NCI-H2107 treated with DMSO at 0.1 percent for 48 hours (cell line): Measurements from ENCODE around the gene SPATA4.

ENCODE experiments used
- DNase-seq: peaks from one replicate; lab custom pipeline; 2025; ENCODE audit not compliant: unreplicated experiment; lab: John Stamatoyannopoulos, UW

The SPATA4 gene

DNA sequence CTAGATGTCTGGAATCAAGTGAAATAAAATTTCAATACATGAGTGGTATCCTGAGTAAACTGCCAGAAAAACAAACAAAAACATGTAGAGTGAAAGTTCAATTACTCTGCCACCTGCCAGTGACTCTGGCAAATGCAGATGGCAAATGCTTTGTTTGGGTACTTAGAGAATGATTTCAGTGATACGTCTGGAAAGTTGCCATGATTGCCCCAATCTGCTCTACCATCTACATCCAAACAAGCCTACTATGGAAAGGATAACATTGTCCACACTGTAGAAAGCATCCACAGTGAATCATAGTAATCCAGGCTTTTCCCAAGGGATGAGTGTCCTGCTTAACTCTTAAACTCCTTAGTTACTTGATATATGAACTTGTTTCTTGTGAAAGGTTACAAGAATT lies 3.4 kb downstream of the SPATA4 start:
- DNase-seq: peak; percentile 83

DNA sequence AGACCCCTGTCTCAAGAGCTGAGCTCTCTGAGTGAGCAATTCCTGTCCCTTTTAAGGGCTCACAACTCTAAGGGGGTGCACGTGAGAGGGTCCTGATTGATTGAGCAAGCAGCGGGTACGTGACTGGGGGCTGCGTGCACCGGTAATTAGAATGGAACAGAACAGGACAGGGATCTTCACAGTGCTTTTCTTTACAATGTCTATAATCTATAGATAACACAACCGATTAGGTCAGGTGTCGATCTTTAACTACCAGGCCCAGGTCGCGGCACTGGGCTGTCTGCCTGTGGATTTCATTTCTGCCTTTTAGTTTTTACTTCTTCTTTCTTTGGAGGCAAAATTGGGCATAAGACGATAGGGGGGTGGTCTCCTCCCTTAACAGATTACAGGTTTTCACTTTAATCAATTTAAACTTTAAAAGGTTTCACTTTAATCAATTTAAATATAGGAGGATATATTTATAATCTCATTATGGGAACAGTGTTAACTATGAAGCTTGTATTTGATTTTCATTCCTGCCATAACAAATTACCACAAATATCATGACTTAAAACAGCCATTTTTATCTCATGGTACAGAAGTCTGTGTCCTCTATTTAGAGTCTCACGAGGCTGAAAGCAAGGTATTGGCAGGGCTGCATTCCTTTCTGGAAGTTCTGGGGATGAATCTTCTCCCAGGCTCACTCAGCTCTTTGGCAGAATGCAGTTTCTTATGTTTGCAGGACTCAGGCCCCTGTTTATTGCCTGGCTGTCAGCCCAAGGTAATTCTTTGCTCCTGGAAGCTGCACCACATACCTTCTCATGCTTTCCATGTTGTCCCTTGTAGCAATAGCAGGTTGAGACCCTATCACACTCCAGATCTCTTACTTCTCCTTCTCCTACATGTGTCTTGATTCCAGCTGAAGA lies 5.2 kb downstream of the SPATA4 start:
- DNase-seq: no peak

DNA sequence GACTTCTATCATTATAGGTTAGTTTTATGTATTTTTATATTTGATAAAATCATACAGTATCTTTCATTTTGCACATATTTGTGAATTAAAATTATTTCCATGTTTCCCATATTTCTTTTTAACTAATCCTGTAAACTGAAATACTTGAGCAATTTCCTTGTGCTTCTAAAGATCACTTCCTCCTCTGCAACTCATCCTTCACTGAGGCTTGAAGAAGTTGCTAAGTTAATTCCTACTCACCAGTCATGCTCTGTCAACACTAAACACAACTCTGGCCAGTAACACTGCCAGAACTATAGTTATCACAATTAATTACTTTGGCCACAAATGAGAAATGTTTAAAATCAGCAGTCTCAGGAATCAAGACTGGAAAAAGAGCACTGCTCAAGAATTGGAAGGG lies 6.7 kb downstream of the SPATA4 start:
- DNase-seq: no peak

DNA sequence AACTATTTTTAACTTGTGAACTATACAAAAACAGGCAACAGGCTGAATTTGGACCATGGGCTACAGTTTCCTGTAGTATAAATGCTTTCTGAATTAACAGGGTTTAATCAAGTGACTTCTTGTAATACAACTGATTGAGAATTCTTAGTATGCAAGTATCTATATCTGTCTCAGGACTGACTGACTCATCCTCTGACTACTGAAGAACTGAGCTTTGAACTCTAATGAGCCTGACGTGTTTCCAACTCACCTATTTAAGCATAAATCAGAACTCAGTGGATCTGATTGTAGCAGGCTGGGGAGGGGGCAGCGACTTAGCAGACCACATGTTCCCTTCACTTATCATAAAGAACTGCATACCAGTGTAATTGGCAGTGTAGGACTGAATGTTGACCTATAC lies 7.8 kb downstream of the SPATA4 start:
- DNase-seq: no peak

DNA sequence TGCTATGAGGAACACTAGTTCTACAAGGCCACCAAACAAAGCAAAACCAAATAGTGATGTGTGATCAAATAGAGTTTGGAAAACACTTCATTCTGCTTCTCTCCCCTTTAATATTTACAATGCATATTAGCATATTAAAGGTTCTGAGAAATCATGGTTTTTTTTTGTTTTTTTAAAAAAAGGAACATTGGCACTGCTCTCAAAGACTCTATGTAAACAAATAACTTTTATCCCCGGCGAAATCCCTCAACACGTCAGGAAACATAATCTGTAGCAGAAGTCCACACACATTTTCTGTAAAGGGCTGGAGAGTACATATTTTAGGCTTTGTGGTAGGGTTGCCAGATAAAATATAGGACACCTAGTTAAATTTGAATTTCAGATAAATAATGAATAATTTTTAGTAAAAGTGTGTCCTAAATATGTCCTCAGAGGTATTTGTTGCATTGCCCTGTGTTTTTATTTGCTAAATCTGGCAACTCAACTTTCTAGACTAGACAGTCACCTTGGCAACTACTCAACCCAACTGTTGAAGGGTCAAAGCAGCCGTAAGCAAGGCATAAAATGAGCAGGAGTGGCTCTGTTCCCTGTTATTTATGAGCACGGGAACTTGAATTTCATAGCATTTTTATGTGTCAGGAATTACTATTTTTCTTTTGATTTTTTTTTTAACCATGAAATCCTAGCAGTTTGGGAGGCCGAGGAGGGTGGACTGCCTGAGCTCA lies 8.6 kb downstream of the SPATA4 start:
- no peak for DNase-seq

DNA sequence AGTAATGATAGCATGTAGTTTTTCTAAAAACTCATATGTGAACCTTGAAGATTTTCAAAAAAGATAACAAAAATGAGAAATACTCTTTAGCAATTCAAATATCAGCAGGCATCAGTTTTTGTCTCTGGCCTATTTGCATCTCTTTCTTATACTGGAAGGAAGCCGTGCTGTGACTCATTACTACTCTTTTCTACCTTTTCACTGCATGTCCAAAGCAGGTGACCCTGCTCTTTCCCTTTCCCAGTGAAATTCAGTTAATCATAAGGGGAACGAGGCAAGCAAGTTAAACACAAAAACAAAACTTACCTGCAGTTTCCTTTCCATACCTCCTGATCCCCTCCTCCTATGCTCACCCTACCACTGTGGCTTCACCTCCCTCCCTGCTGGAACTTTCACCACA lies 9.3 kb downstream of the SPATA4 start:
- DNase-seq: no peak

DNA sequence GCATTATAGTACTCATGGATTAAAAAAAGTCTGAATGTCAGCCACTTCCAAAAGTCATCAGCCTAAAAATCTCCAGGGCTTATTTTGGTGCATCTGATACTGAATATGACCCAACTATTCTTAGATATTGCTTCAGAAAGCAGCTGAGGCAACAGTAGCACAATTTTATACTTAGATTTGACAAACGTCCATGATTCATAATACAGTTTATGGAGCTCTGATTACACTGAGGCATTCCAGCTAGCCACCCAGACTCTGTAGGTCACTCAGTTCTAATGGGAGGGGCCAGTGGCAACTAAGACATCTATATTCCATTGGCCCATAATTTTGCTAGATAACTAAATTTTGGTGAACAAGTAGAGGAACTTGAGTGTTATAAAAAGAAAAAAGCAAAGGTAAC lies 10.3 kb downstream of the SPATA4 start:
- no peak for DNase-seq

DNA sequence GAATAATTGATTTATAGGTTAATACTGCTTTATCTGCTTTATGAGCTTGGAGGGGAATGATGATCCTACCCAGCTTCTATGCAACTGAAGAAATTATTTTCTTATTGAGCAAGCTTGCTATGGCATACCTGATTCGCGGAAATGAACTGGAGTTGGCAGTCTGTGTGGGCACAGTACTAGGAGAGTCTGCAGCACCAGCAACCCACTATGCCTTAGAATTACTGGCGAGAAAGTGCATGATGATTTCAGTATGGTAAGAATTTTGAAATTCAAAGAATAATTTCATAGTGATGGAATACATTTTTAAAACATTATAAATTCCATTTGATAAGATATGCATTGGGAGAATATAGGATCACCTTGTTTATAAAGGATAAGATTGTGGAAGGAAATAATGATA lies 32.3 kb downstream of the SPATA4 start:
- DNase-seq: no peak

DNA sequence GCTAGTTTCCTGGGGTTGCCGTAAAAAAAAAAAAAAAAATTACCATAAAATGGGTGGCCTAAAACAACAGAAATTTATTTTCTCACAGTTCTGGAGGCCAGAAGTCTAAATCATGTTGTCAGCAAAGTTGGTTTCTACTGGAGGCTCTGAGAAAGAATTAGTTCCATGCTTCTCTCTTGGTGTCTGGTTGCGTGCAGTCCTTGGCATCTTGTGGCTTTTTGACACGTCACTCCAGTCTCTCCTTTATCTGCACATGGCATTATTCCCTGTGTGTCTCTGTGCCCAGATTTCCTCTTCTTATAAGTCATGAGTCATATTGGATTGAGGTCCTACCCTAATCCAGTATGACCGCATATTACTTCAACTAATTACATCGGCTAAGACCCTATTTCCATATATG lies 38.7 kb downstream of the SPATA4 start:
- no peak for DNase-seq

DNA sequence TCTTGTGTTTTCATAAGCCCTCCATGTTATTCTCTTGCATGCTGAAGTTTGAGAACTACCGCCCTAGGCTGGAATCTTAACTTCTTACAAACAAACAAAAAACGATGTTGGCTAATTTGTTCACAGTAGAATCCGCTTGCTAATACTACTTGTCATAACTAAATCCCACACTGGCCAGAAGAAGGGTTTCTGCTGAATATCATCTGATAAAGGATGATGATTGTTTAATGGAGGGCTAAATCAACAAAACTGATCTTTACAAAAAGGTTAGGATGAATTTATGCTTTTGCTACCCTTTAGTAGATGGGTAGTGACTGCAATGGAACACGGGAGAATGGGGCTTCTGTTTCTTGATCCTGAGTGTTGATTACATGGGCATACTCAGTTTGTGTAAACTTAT lies 42.3 kb downstream of the SPATA4 start:
- DNase-seq: no peak

DNA sequence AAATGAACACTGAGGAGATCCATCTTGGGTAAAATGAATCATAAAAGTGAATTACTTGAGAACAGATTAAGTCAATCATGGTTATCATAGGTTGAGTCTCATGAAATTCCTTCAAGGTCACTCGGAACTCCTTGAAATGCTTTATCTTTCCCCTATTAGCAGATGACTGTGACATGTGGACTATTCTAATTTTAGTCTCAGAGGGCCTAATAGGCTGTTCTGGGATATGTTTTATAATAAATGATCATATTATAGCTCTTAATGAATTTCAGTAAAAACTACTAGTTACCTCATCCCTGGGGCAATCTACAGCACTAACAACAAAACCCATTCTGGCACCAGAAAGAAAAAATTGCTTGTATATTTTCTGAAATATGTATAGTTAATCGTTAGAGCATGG lies 44.7 kb downstream of the SPATA4 start:
- DNase-seq: no peak

DNA sequence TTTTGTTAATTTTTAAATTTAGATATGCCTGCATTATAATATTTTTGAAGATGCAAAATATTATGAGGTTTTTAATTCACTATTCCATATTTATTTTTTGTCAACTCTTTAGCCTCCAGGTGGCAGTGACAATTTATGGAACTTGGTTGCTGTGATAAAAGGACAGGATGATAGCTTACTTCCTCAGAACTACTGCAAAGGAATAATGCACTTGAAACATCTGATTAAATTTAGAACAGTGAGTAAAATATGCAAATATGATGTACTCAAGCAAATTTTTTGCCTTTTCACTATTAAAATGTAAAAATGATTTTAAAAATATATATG lies 45.1 kb downstream of the SPATA4 start:
- DNase-seq: no peak

DNA sequence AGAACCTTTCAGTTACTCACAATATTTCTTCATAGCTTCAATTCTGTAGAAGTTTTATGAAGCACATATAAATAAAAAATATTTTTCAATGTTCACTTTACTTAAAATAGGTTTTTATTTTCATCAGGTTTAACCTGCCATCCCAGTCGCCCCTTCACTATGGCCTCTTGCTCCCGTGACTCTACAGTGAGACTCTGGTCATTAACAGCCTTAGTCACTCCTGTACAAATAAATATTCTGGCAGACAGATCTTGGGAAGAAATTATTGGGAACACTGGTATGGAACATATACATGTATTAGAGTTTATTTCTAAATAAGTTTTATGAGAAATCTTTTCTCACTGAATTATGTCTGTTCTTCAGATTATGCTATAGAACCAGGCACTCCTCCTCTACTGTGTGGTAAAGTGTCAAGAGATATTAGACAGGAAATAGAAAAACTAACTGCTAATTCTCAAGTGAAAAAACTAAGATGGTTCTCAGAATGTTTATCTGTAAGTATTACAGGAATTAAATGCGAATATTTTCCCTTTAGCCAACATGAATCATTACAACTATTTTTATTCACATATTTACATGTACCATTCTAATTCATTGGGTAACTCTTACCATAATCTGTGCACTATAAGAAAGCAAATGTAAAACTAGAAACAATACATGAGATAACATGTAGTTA lies 45.6 kb downstream of the SPATA4 start:
- DNase-seq: no peak

DNA sequence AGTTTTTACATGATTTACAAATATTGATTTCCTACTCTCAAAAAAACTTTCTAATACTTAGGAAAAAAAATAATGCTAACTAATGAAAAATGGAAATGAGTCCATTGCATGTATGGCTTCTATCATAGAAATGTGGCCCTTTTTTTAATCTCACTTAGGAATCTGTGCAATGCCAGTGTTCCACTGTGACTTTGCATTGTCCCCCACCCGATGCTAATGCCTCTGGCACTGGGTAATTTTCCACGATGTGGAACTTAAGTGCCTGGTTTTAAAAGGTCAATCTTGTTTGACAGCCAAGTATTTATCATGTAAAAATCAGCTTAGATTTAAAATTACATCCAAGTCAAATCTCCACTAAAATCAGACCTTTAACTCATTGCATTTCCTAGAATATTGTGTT lies 53.1 kb downstream of the SPATA4 start:
- DNase-seq: no peak

DNA sequence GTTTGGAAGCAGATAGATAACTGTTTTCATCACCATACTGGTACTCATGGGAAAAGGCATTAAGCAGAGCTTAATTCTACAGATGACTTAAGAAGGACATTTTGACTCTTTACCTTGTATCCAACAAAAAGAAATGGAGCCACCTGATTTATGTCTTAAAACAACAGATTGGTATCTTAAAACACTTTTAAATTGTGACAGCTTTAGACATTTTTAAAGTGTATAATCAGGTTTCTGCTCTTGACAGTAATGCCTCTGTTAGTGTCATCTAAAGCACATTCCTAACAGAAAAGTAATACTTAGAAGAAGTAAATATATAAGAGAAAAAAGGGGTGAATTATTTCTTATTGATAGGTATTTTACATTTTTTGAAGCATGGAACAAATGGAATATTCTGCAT lies 55.9 kb downstream of the SPATA4 start:
- no peak for DNase-seq

DNA sequence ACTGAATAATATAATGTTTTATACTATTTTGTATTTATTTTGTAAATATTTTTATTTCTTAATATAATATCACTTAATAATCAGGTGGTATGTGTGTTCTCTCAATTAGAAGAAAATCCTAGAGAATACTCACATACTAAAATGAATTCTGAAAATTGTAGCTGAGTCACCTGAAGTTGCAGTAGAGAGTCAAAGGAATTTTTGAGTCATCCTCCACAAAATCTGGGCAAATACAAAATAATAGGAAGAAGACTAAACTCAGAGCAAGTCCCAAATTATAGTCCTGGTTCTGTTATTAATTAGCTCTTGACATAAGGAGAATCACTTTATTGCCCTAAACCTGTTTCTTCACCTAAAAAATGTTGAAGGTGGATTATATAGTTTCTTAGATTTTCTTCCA lies 57.8 kb downstream of the SPATA4 start:
- no peak for DNase-seq

DNA sequence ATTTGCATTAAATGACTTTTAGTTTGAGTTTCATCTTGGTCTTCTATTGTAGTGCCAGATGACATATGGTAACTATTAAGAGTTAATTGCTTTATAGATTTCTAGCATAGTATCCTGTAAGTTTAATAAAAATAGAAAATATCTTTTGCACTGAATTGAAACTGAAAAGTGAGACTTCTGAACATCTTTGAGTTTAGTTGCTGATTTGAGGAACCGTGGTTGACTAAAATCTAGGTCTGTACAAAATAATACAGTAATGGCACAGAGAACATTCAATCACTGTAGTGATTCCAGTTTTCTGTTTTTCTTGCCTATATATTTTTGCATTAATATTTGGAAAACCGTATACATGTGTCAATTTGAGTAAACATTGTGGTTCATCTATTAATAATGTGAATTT lies 60.7 kb downstream of the SPATA4 start:
- no peak for DNase-seq
